ENCODE data around the gene SORCS2. TPM values are rescaled to one million over a fixed set of nuclear protein-coding genes. Genes with fewer than 3 reads are reported as not detected.

The SORCS2 gene
- polyA plus RNA-seq, 1 donor from 2014 or later = 1.0 TPM

DNA sequence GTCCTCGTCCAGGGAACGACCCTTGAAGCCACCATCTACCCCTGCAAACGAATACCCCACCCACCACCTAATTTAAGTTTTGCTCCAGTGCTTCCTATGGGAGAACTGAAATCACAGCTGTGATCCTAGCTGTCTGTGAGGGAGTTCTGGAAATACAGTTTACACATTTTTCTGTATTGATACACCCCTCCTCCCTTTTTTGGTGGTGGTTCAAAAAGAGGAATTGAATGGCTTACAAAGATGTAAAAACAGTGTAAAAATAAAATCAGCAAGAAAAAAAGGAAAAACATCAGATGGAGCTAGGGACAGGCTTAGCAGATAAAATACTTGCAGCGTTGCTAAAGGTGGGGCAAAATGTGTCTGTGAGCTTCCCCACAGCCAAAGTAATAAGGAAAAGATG lies 86.6 kb downstream of the SORCS2 start:
- no peak overlapping the region for H3K4me3 ChIP-seq (ENCODE audit: low read length)
- no peaks in the 10 kb centered on the region for H3K9me3 ChIP-seq (ENCODE audit: low read length)
- no peaks in the 10 kb centered on the region for H3K9me2 ChIP-seq (ENCODE audit: insufficient read depth, low read length)
- H3F3A ChIP-seq (ENCODE audit: insufficient read depth, low read length, poor library complexity, severe bottlenecking) = no peaks in the 10 kb centered on the region
- H3K9ac ChIP-seq (ENCODE audit: low read length) = no peak overlapping the region
- H3K4me2 ChIP-seq (ENCODE audit: low read length) = no peak overlapping the region
- no peaks in the 10 kb centered on the region for H3K79me2 ChIP-seq (replicated peaks; ENCODE audit: insufficient read depth, low read length)
- H3K36me3 ChIP-seq (ENCODE audit: insufficient read depth, low read length) = no peaks in the 10 kb centered on the region
- H4K20me1 ChIP-seq (ENCODE audit: insufficient read depth) = no peaks in the 10 kb centered on the region
- H2AFZ ChIP-seq (ENCODE audit: low read depth, low read length) = no peak overlapping the region
- no peaks in the 10 kb centered on the region for H3K27me3 ChIP-seq (ENCODE audit: insufficient read depth, low read depth, low read length)
- no peak overlapping the region for H3K27ac ChIP-seq (ENCODE audit: low read length)
- TF ChIP-seq EP300 (conservative IDR thresholded peaks at IDR 0.05; ENCODE audit: poor library complexity, severe bottlenecking) (no peak), POLR2AphosphoS5 (IDR thresholded peaks at IDR 0.05) (no peak), EZH2 (IDR thresholded peaks at IDR 0.05; ENCODE audit: borderline replicate concordance, insufficient read depth, low read length, poor library complexity, severe bottlenecking) (no peak), MXI1 (conservative IDR thresholded peaks at IDR 0.05; ENCODE audit: poor library complexity, severe bottlenecking) (no peak), SMC3 (conservative IDR thresholded peaks at IDR 0.05; ENCODE audit: poor library complexity) (no peak), RAD21 (conservative IDR thresholded peaks at IDR 0.05) (no peak), TAF1 (IDR thresholded peaks at IDR 0.05; ENCODE audit: low read depth) (no peak)
- TF ChIP-seq, protein P1, sequence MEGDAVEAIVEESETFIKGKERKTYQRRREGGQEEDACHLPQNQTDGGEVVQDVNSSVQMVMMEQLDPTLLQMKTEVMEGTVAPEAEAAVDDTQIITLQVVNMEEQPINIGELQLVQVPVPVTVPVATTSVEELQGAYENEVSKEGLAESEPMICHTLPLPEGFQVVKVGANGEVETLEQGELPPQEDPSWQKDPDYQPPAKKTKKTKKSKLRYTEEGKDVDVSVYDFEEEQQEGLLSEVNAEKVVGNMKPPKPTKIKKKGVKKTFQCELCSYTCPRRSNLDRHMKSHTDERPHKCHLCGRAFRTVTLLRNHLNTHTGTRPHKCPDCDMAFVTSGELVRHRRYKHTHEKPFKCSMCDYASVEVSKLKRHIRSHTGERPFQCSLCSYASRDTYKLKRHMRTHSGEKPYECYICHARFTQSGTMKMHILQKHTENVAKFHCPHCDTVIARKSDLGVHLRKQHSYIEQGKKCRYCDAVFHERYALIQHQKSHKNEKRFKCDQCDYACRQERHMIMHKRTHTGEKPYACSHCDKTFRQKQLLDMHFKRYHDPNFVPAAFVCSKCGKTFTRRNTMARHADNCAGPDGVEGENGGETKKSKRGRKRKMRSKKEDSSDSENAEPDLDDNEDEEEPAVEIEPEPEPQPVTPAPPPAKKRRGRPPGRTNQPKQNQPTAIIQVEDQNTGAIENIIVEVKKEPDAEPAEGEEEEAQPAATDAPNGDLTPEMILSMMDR (IDR thresholded peaks at IDR 0.05; ENCODE audit: poor library complexity, severe bottlenecking) = no peak
- TF ChIP-seq, protein P2, sequence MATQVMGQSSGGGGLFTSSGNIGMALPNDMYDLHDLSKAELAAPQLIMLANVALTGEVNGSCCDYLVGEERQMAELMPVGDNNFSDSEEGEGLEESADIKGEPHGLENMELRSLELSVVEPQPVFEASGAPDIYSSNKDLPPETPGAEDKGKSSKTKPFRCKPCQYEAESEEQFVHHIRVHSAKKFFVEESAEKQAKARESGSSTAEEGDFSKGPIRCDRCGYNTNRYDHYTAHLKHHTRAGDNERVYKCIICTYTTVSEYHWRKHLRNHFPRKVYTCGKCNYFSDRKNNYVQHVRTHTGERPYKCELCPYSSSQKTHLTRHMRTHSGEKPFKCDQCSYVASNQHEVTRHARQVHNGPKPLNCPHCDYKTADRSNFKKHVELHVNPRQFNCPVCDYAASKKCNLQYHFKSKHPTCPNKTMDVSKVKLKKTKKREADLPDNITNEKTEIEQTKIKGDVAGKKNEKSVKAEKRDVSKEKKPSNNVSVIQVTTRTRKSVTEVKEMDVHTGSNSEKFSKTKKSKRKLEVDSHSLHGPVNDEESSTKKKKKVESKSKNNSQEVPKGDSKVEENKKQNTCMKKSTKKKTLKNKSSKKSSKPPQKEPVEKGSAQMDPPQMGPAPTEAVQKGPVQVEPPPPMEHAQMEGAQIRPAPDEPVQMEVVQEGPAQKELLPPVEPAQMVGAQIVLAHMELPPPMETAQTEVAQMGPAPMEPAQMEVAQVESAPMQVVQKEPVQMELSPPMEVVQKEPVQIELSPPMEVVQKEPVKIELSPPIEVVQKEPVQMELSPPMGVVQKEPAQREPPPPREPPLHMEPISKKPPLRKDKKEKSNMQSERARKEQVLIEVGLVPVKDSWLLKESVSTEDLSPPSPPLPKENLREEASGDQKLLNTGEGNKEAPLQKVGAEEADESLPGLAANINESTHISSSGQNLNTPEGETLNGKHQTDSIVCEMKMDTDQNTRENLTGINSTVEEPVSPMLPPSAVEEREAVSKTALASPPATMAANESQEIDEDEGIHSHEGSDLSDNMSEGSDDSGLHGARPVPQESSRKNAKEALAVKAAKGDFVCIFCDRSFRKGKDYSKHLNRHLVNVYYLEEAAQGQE (IDR thresholded peaks at IDR 0.05; ENCODE audit: borderline replicate concordance) = no peak

DNA sequence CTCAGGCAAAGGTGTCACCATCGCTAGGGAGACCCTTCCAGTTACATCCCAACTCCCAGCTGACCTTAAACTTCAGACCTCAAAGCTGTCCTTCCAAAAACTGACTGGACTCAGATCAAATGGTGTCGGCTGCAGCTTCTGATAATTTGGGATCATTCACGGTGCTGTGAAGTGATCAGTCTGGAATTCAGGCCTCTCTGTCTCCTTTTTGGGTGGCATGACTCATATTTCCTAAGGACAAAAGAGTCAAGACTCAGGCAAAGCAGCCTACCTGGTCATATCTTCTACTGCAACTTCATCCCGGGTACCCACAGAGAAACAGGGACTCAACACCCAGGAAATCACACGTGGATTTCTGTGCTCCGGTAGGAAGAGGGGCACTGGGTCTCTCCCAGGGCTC lies 87.6 kb downstream of the SORCS2 start:
- Histone ChIP-seq H3F3A (ENCODE audit: insufficient read depth, low read length, poor library complexity, severe bottlenecking) (no peaks in the 10 kb centered on the region), H3K4me3 (ENCODE audit: low read length) (no peak overlapping the region), H4K20me1 (ENCODE audit: insufficient read depth) (no peaks in the 10 kb centered on the region), H2AFZ (ENCODE audit: low read depth, low read length) (no peak overlapping the region), H3K27ac (ENCODE audit: low read length) (no peak overlapping the region), H3K9me2 (ENCODE audit: insufficient read depth, low read length) (no peaks in the 10 kb centered on the region), H3K9ac (ENCODE audit: low read length) (no peak overlapping the region), H3K9me3 (ENCODE audit: low read length) (no peaks in the 10 kb centered on the region), H3K79me2 (replicated peaks; ENCODE audit: insufficient read depth, low read length) (no peaks in the 10 kb centered on the region), H3K36me3 (ENCODE audit: insufficient read depth, low read length) (no peaks in the 10 kb centered on the region), H3K4me2 (ENCODE audit: low read length) (no peak overlapping the region), H3K27me3 (ENCODE audit: insufficient read depth, low read depth, low read length) (no peaks in the 10 kb centered on the region)
- TF ChIP-seq SMC3 (conservative IDR thresholded peaks at IDR 0.05; ENCODE audit: poor library complexity) (no peak), RAD21 (conservative IDR thresholded peaks at IDR 0.05) (no peak), EZH2 (IDR thresholded peaks at IDR 0.05; ENCODE audit: borderline replicate concordance, insufficient read depth, low read length, poor library complexity, severe bottlenecking) (no peak), POLR2AphosphoS5 (IDR thresholded peaks at IDR 0.05) (no peak), TAF1 (IDR thresholded peaks at IDR 0.05; ENCODE audit: low read depth) (no peak)
- TF ChIP-seq, protein P1 (IDR thresholded peaks at IDR 0.05; ENCODE audit: poor library complexity, severe bottlenecking) = no peak

All from neural cell (in vitro differentiated cells).